ENCODE measurements around the gene S100A4.

GRCh38 chr1:153549741-153550397, 4.3 kb upstream of the S100A4 start:
- TF ChIP-seq POLR2A (IDR thresholded peaks at IDR 0.05; ENCODE audit: low read length) = no peak
- TF ChIP-seq GATA1 (IDR thresholded peaks at IDR 0.05; ENCODE audit: low read depth, low read length) = no peak
